Stimulated activated naive B cell treated with anti-CD40 and anti-IgM and Interleukin-4, amounts not matched to agents 10 μg/mL and 1 μg/mL and 100 μg/mL, for 72 hours (primary cell): Measurements from ENCODE around the gene VAC14.

Experiments
- ATAC-seq, 2 donors: fragments of 150-1000 bp; cut with Tn5 transposase; replicated peaks; 2 replicates each; pipeline ENCODE4 v1.10.0; 2021; ENCODE audit warnings: moderate library complexity in 1 of 2
- DNase-seq: peaks from one replicate; pipeline ENCODE4 v3.0.0; 2021
- H3K27ac Mint-ChIP-seq: one replicate; pipeline ENCODE4 v1.8.0; 2022; ENCODE audit warnings: mild to moderate bottlenecking, mixed read lengths
- H3K27me3 Mint-ChIP-seq, 2 donors: one replicate each; pipeline ENCODE4 v1.8.0; 2022; ENCODE audit warnings: mixed read lengths in 2 of 2
- H3K36me3 Mint-ChIP-seq, 2 donors: one replicate each; pipeline ENCODE4 v1.8.0; 2022; ENCODE audit warnings: mixed read lengths in 2 of 2, mild to moderate bottlenecking in 1 of 2
- H3K4me1 Mint-ChIP-seq, 2 donors: one replicate each; pipeline ENCODE4 v1.8.0; 2022; ENCODE audit warnings: mixed read lengths in 2 of 2, mild to moderate bottlenecking in 1 of 2
- H3K4me3 Mint-ChIP-seq, 2 donors: one replicate each; pipeline ENCODE4 v1.8.0; 2022; ENCODE audit warnings: mild to moderate bottlenecking in 2 of 2, mixed read lengths in 2 of 2, moderate library complexity in 1 of 2
- H3K9me3 Mint-ChIP-seq, 2 donors: one replicate each; pipeline ENCODE4 v1.8.0; 2022; ENCODE audit warnings: mixed read lengths in 2 of 2, mild to moderate bottlenecking in 1 of 2

VAC14 gene

GRCh38 chr16:70725024-70725911 is 75.7 kb downstream of the VAC14 start:
- no peak for ATAC-seq
- H3K9me3 Mint-ChIP-seq: peaks cover 0 to 1% of the 10 kb centered on the region in 2 donors
- DNase-seq: no peak
- H3K27me3 Mint-ChIP-seq: no peaks in the 10 kb centered on the region
- no peak overlapping the region for H3K27ac Mint-ChIP-seq
- no peak overlapping the region for H3K4me3 Mint-ChIP-seq
- H3K4me1 Mint-ChIP-seq: peaks cover 0 to 5% of the 10 kb centered on the region in 2 donors
- H3K36me3 Mint-ChIP-seq: peaks cover 64 to 74% of the 10 kb centered on the region in 2 donors

DNA sequence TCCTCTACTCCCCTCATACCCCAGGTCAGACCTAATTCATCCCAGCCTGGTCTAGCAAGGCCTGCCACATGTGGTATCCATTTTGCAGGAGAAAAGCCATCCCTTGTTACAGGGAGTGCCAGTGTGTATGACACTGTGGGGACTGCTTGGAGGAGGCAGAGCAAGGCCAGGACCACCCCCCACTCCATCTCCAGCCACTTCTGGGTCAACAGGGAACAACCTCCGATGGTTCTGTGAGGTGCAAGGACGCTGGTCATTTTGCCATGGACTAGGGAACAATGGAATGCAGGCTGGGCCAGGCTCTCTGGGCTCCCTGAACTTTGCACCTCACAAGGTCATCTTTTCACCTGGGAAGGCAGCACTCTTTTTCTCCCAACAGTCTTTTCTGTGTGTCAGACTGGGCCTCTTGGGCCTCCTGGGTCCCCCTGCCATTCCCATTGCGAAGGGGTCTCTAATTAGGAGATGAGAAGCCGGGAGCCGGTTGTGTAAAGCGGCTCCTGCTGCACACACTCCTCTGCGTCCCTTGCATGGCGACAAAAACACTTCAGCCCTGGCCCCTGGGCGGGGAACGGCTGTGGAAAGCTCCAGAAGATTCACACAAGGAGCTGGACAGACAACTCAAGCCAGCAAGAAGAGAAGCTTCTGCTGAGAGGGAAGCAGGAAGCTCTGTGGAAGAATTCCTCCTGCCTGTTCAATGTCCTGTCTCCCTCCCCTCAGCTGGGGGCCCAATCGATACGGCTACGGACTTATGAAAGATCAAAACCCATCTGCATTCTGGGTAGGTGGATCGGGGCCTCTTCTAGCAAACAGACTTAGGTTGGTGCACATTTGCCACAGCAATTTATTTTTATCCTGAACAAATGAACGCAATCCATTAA is 76.6 kb downstream of the VAC14 start:
- Mint-ChIP-seq H3K27me3 (no peaks in the 10 kb centered on the region), H3K4me1 (no peaks in the 10 kb centered on the region), H3K36me3 (peaks cover 64 to 74% of the 10 kb centered on the region in 2 donors), H3K27ac (no peak overlapping the region), H3K9me3 (peaks cover 0 to 3% of the 10 kb centered on the region in 2 donors), H3K4me3 (no peak overlapping the region)
- no peak for ATAC-seq
- DNase-seq: no peak

DNA sequence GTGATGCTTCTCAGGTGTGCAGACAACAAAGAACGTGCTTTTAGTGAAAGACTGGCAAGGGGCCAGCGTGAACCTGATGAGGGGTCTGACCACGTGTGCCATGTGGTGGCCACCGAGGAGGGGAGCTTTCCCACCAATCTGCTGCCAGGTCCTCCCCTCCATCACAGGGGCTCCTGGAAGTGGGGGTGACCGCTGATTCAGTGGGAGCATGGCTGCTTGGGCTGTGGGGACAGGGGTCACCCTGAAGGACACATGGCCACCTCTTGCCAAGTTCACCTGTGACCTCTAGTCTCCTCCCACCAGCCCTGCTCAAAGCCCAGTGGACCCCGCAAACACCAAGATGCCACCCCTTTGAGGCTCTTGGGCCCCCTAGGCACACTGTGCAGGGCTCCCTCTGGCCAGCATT is 77.2 kb downstream of the VAC14 start:
- peaks cover 63 to 76% of the 10 kb centered on the region in 2 donors for H3K36me3 Mint-ChIP-seq

DNA sequence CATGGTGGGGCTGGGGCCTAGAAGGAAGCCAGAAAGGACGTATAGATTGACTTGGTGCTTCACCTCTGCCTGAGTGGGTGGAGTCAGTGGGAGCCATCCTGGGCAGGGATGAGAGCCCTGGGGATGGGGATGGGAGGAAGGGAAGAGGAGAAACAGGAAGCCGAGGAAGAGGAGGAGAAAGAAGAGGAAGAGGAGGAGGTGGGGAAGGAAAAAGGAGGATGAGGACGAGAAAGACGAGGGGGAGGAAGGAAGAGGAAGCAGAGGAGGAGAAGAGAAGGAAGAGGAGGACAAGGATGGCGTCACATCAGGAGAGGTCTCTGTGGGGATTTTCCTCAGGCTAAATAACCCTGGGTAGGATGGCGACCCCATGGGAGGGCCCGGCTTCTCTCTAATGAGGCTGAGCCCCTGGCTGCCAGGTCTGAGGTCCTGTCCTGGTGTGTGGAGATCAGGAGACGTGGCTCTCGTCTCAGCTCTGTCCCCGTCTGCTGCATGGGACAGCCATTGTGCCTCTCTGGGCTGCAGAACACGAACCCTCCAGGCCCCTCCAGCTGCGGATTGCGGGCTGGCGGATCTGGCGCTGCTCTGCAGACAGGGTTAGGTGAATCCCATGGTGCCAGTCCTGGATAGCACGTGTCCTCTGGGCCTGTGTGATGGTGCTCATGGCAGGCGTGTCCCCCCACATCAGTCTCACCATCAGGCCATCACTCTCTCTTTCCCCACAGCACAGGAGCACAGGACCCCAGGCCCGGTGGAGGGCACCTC is 79.6 kb downstream of the VAC14 start:
- no peak for DNase-seq
- H3K9me3 Mint-ChIP-seq: peaks cover 0 to 3% of the 10 kb centered on the region in 2 donors
- no peaks in the 10 kb centered on the region for H3K27me3 Mint-ChIP-seq
- H3K4me3 Mint-ChIP-seq: no peak overlapping the region
- peaks cover 56 to 68% of the 10 kb centered on the region in 2 donors for H3K36me3 Mint-ChIP-seq
- H3K4me1 Mint-ChIP-seq: no peaks in the 10 kb centered on the region
- no peak for ATAC-seq
- peak overlapping the region; percentile 37 for H3K27ac Mint-ChIP-seq

More for the DNA sequence above, 77.2 kb downstream of the VAC14 start:
- Mint-ChIP-seq H3K9me3 (peaks cover 0 to 3% of the 10 kb centered on the region in 2 donors), H3K4me3 (no peak overlapping the region), H3K4me1 (no peaks in the 10 kb centered on the region), H3K27me3 (no peaks in the 10 kb centered on the region), H3K27ac (no peak overlapping the region)
- DNase-seq: no peak
- ATAC-seq: no peak

DNA sequence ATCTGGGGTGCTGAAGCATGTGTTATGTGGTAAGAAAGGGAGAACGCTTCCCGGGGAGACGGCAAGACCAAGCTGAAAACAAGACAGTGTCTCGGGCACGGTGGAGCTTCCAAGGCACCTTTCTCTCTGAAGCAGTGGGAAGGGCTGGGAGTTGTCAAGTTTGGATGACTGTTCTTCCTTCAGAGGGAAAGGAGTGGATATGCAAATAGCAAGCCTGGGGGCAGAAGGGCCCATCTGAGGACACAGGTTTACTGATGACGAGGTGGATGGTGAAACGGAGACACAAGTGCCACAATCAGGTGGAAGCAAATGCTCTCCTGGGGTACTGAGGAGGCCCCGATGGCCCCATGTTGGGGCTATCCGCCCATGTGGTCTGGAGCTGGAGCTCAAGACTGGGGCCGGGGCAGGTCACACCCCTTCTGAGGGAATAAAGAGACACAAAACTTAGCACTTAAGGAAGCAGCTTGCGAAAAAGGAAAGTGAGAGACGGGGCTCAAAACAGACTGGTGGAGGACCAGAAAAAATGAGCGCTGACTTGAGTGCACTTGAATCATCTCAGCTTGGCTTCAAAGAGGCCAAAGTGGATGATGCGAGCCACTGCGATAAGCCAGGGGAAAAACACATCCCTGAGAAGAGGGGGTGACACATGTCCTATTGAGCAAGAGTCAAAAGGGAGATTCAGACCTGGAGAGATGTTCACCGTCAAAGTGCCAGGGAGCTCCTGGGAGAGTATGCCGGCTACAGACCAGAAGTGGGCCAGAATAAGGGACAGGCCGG is 80.3 kb downstream of the VAC14 start:
- peaks cover 0 to 3% of the 10 kb centered on the region in 2 donors for H3K9me3 Mint-ChIP-seq
- DNase-seq: no peak
- no peaks in the 10 kb centered on the region for H3K27me3 Mint-ChIP-seq
- H3K4me3 Mint-ChIP-seq: no peak overlapping the region
- peak overlapping the region; percentile 20 for H3K27ac Mint-ChIP-seq
- peaks cover 52 to 61% of the 10 kb centered on the region in 2 donors for H3K36me3 Mint-ChIP-seq
- no peak for ATAC-seq
- H3K4me1 Mint-ChIP-seq: no peaks in the 10 kb centered on the region

DNA sequence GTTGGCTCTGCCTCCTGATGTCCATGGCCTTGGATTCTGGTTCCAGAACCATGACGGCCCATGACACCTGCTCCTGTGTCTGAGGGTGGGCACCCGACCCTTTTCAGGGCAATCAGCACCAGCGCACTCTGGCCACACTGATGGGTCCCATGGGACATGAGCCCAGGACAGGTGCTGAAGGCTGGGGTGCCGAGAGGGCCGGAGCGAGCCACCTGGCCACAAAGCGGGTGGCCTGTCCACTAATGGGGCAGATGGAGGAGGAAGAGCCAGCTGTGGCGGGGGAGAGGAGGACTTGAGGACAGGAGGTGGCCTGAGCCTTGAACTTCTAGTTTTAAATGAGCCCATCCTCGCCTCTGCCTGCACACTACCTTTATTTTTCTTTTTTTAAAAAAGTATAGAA is 83.9 kb downstream of the VAC14 start:
- Mint-ChIP-seq H3K4me3 (no peak overlapping the region), H3K36me3 (peaks cover 43 to 53% of the 10 kb centered on the region in 2 donors), H3K4me1 (no peaks in the 10 kb centered on the region), H3K9me3 (peaks cover 0 to 3% of the 10 kb centered on the region in 2 donors), H3K27ac (no peak overlapping the region), H3K27me3 (no peaks in the 10 kb centered on the region)
- no peak for ATAC-seq
- DNase-seq: no peak

DNA sequence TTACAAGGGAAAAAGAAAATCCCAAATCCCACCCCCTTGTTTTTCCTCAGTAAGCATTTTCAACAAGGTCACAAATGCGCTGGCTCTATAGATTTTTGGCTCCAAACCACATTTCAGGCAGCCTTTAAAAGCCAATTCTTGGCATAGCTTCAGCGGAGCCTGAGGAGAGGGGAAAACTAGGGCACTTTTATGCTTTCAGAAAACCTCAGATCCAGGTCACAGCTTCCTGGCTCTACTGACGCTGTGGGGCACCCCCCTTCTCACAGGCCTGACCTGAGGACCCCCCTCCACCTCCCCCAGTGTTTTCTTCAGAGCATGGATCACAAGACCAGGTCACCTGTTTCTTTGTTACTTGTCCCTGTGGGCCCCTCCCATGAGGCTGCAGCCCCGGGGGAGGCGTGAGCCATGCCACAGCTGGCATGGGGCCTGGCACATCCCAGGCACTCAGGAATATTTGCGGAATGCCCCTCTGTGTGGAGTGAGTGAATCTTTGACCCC is 85.0 kb downstream of the VAC14 start:
- Mint-ChIP-seq H3K27ac (no peak overlapping the region), H3K4me3 (no peak overlapping the region), H3K4me1 (no peaks in the 10 kb centered on the region), H3K27me3 (no peaks in the 10 kb centered on the region), H3K9me3 (peaks cover 0 to 3% of the 10 kb centered on the region in 2 donors), H3K36me3 (peaks cover 37 to 51% of the 10 kb centered on the region in 2 donors)
- ATAC-seq (no peak), DNase-seq (no peak)

DNA sequence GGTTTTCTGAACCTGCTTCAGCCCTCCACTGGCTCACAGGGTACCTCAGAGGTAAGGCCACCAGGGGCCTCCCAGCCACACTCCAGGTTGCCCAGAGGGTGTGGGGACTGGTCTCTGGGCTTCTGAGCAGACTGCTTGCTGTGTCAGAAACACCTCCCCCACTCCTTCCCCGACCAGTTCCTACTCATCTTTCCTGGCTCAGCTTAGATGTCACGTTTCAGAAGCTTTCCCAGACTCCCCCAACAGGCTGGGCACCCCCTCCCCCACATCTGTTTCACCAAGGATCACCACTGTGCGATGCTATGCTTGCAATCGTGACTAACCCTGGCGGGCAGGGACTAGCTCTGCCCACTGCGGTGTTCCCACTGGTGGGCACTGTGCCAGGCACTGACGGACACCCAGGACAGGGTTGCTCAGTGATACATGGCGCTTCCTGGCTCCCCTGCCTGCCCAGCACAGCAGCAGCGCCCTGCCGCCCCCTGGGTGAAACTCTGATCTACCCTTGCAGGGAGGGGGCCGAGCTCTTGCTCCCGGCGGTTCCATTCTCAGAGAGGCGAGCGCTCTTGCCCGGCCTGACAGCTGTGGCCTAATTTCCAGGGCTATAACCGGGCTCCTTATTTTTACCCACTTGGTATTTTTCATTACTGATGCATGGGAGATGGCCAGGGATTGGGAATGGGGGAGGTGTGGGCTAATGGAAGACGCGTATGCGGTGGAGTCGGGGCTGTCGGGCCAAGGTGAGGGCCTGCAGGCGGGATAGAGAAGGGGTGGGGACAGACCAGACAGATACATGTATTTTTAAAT is 85.7 kb downstream of the VAC14 start:
- Mint-ChIP-seq H3K36me3 (peaks cover 37 to 47% of the 10 kb centered on the region in 2 donors), H3K4me3 (no peak overlapping the region)

DNA sequence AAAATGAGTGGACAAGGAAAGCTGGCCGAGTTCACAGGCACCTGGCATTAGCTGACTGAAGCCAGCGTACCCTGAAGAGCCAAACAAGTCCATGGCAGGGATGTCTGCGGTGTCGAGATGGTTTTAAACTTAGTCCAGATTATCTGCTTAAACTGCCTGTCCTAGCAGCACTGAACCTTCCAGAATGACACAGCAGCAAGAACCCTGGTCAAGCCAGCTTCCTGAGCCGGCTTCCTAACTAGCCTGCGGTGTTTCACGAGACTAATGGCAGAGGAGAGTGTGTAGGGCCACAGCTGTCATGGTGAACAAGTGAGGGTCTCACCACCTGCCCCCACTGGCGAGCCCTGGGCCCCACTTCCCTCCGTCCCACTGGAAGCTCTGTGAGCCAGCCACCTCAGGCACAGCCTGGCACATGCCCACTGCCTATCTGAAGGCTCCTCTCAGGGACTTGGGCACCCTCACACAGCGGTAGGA is 86.3 kb downstream of the VAC14 start:
- Mint-ChIP-seq H3K4me1 (no peaks in the 10 kb centered on the region), H3K27ac (no peak overlapping the region), H3K27me3 (no peaks in the 10 kb centered on the region), H3K4me3 (no peak overlapping the region), H3K36me3 (peaks cover 32 to 40% of the 10 kb centered on the region in 2 donors), H3K9me3 (no peaks in the 10 kb centered on the region)
- DNase-seq: no peak
- no peak for ATAC-seq

More for the DNA sequence above, 85.7 kb downstream of the VAC14 start:
- H3K27ac Mint-ChIP-seq: no peak overlapping the region
- ATAC-seq: no peak
- no peak for DNase-seq
- H3K9me3 Mint-ChIP-seq: peaks cover 0 to 2% of the 10 kb centered on the region in 2 donors
- H3K4me1 Mint-ChIP-seq: no peaks in the 10 kb centered on the region
- H3K27me3 Mint-ChIP-seq: no peaks in the 10 kb centered on the region

- Mint-ChIP-seq H3K4me3 (no peak overlapping the region), H3K27me3 (no peaks in the 10 kb centered on the region), H3K27ac (no peak overlapping the region), H3K36me3 (peaks cover 30 to 32% of the 10 kb centered on the region in 2 donors), H3K9me3 (no peaks in the 10 kb centered on the region), H3K4me1 (no peaks in the 10 kb centered on the region)
- ATAC-seq (no peak), DNase-seq (no peak)
These were observed 87.1 kb downstream of the VAC14 start for GRCh38 chr16:70713824-70714223.

DNA sequence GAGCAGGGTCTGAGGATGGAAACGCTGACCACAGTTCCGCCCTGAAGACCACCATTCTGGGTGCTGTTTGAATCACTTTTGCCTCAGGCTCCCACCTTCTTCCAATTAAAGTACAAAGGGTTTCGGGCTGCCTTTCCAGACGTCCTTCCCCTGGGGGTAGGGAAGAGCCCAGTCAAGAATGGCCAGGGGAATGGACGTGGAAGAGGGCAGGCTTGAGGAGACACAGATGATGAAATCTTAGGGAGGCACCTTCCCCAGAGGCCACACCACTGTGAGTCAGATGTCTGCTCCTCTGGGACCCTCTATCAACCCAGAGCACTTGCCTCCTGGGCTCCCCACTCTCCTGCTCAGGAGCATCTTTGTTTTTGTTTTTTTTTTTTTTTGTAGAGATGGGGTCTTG is 87.6 kb downstream of the VAC14 start:
- Mint-ChIP-seq H3K36me3 (peaks cover 30 to 33% of the 10 kb centered on the region in 2 donors), H3K27me3 (no peaks in the 10 kb centered on the region), H3K27ac (no peak overlapping the region), H3K4me3 (no peak overlapping the region), H3K9me3 (no peaks in the 10 kb centered on the region), H3K4me1 (no peaks in the 10 kb centered on the region)
- ATAC-seq (no peak), DNase-seq (no peak)

DNA sequence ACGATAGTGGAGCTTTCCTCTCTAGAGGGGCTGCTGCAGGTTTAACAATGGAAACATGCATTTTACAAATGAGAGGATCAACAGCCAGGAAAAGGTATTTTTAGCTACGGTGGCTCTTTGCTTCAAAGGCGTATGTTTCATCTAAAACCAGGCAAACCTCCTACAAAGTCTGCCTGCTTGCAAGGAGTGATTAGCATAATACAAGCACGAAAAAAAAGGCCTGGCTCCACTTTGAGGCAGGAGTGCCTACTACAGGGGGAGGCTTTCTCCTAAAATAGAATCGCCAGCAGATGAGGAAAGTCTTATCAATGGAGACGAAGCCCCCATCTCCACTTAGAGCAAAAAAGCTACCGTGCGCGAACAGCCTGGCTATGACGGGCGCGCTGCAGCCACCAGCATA is 88.0 kb downstream of the VAC14 start:
- no peak for DNase-seq
- Mint-ChIP-seq H3K9me3 (no peaks in the 10 kb centered on the region), H3K27ac (peak overlapping the region; percentile 20), H3K4me1 (no peaks in the 10 kb centered on the region), H3K27me3 (no peaks in the 10 kb centered on the region), H3K36me3 (peaks cover 32 to 37% of the 10 kb centered on the region in 2 donors), H3K4me3 (no peak overlapping the region)
- no peak for ATAC-seq
